ENCODE data around the gene TIRAP.

The TIRAP gene

DNA sequence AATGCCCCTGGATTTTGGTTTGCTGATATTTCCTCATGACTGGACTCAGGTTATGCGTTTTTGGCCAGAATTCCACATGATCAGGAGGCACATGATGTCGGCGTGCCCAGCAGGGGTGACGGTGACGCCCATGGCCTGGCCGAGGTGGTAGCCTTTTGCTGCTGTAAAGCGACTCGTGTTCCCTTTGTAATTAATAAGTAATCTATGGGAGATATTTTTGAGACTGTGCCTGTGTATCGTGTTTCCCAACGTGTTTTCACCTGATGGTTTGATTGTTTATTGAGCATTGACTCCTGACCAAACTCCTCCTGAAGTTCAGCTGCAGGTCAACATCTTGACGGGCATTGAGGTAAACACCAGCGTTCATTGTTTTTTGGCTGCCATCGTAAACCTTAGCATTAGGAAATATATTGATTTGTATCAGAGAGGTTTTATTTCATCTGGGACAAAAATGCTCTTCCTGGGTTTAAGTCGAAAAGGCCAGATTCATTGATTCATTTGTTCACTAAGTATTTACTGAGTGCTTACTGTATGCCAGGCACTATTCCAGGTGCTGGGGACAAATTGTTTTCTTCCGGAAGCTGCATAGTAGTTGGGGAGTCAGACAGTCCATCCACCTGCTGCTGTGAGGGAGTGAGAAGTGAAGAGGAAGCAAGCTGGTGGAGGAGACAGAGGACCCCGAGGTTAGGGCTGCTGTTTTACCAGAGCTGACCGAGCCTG lies 44.5 kb downstream of the TIRAP start:
- H3K27ac ChIP-seq = no peak overlapping the region
- H3K79me2 ChIP-seq = no peaks in the 10 kb centered on the region
- no peaks in the 10 kb centered on the region for H3K36me3 ChIP-seq (ENCODE audit: control insufficient read depth, insufficient read depth, low read length)
- H3K9me3 ChIP-seq (ENCODE audit: control insufficient read depth, low read length) = no peaks in the 10 kb centered on the region
- H3K4me3 ChIP-seq (ENCODE audit: low read depth, low read length) = no peak overlapping the region
- TF ChIP-seq, protein P1, sequence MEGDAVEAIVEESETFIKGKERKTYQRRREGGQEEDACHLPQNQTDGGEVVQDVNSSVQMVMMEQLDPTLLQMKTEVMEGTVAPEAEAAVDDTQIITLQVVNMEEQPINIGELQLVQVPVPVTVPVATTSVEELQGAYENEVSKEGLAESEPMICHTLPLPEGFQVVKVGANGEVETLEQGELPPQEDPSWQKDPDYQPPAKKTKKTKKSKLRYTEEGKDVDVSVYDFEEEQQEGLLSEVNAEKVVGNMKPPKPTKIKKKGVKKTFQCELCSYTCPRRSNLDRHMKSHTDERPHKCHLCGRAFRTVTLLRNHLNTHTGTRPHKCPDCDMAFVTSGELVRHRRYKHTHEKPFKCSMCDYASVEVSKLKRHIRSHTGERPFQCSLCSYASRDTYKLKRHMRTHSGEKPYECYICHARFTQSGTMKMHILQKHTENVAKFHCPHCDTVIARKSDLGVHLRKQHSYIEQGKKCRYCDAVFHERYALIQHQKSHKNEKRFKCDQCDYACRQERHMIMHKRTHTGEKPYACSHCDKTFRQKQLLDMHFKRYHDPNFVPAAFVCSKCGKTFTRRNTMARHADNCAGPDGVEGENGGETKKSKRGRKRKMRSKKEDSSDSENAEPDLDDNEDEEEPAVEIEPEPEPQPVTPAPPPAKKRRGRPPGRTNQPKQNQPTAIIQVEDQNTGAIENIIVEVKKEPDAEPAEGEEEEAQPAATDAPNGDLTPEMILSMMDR (IDR thresholded peaks at IDR 0.05) = no peak
- H2AFZ ChIP-seq = no peak overlapping the region
- no peaks in the 10 kb centered on the region for H3K27me3 ChIP-seq (ENCODE audit: control insufficient read depth, insufficient read depth, low read length)
- H3K4me1 ChIP-seq = no peaks in the 10 kb centered on the region
- no peak overlapping the region for H3K4me2 ChIP-seq (ENCODE audit: low read length)
- H3K9ac ChIP-seq = no peak overlapping the region

DNA sequence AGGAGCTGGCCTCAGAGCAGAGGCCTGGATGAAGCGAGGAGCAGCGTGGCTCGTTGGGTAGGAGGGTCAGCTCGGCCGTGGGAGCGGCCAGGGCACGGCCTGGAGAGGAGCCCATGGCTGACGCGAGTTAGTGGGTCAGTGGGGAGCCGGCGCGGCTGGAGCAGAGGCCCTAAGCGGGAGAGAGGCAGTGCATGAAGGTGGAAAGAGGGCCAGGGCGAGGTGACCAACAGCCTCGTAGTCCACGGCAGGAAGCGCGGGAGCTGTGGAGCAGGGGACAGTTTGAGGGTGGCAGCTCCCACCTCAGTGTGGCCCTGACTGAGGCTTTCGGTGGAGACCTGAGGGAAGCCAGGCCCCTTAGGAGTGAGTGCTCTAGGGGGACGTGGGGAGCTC lies 45.1 kb downstream of the TIRAP start:
- TF ChIP-seq, protein P1 (IDR thresholded peaks at IDR 0.05) = no peak
- Histone ChIP-seq H3K9ac (no peak overlapping the region), H3K36me3 (ENCODE audit: control insufficient read depth, insufficient read depth, low read length) (no peaks in the 10 kb centered on the region), H3K27me3 (ENCODE audit: control insufficient read depth, insufficient read depth, low read length) (no peaks in the 10 kb centered on the region), H3K9me3 (ENCODE audit: control insufficient read depth, low read length) (no peaks in the 10 kb centered on the region), H3K4me2 (ENCODE audit: low read length) (no peak overlapping the region), H3K27ac (no peak overlapping the region), H3K79me2 (no peaks in the 10 kb centered on the region), H3K4me1 (no peaks in the 10 kb centered on the region), H3K4me3 (ENCODE audit: low read depth, low read length) (no peak overlapping the region), H2AFZ (no peak overlapping the region)

DNA sequence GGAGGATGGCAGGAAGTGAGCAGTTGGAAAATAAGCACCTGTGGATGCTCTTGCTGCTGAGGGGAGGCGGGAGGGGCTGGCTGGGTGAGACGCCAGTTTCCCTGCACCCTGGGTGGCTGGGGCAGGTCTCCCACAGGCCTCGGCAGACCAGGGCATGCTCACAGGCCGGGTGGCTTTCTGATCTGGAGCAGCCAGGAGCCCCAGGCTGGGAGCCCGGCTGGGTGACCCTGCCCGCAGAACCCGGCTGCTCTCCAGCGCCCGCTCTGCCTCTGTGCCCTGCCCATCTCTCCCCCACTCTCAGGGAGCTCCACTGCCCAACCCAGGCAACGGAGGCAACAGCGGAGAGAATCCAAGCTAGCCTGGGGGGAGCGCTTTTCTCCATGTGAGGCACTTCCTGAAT lies 45.6 kb downstream of the TIRAP start:
- H3K36me3 ChIP-seq (ENCODE audit: control insufficient read depth, insufficient read depth, low read length) = no peaks in the 10 kb centered on the region
- H3K9ac ChIP-seq = no peak overlapping the region
- H3K79me2 ChIP-seq = no peaks in the 10 kb centered on the region
- no peak overlapping the region for H3K4me2 ChIP-seq (ENCODE audit: low read length)
- no peak overlapping the region for H2AFZ ChIP-seq
- no peaks in the 10 kb centered on the region for H3K9me3 ChIP-seq (ENCODE audit: control insufficient read depth, low read length)
- H3K27me3 ChIP-seq (ENCODE audit: control insufficient read depth, insufficient read depth, low read length) = no peaks in the 10 kb centered on the region
- H3K4me1 ChIP-seq = no peaks in the 10 kb centered on the region
- H3K27ac ChIP-seq = no peak overlapping the region
- TF ChIP-seq, protein P1 (IDR thresholded peaks at IDR 0.05) = no peak
- no peak overlapping the region for H3K4me3 ChIP-seq (ENCODE audit: low read depth, low read length)

DNA sequence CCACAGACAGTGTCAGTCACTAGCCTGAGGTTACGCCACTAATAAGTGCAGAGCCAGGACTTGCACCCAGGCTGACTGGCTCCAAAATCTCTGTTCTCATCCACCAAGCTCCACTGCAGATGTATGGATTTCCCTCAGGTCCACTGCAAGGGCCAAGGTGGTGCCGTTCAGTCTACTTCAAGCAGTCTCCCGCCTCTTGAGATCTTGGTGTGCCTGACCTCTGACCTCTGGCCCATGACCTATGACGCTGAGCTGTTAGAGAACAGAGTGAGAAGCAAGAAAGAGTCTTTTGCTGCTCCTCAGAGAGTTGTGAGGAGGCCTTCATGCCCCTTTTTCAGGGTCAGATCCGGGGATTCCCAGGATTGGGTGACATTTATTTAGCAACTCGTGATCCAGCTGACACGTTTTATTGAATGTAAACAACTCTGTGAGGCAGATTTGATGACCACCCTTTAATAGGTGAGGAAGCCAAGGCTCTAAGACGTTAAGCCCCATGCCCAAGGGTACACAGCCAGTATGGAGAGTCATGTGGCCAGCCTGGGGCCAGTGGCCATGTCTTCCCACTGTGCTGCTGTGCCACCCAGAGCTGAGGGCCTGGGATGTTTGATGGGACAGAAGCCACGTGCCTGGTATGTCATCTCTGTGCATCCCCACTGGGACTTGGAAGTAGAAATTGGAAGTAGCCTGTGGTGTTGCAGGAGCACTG lies 46.2 kb downstream of the TIRAP start:
- no peak overlapping the region for H2AFZ ChIP-seq
- H3K4me1 ChIP-seq = no peaks in the 10 kb centered on the region
- no peaks in the 10 kb centered on the region for H3K9me3 ChIP-seq (ENCODE audit: control insufficient read depth, low read length)
- H3K36me3 ChIP-seq (ENCODE audit: control insufficient read depth, insufficient read depth, low read length) = no peaks in the 10 kb centered on the region
- TF ChIP-seq, protein P1 (IDR thresholded peaks at IDR 0.05) = no peak
- H3K27ac ChIP-seq = no peak overlapping the region
- H3K79me2 ChIP-seq = no peaks in the 10 kb centered on the region
- H3K9ac ChIP-seq = no peak overlapping the region
- H3K4me2 ChIP-seq (ENCODE audit: low read length) = no peak overlapping the region
- H3K27me3 ChIP-seq (ENCODE audit: control insufficient read depth, insufficient read depth, low read length) = no peaks in the 10 kb centered on the region
- no peak overlapping the region for H3K4me3 ChIP-seq (ENCODE audit: low read depth, low read length)
